ENCODE measurements around the gene ZNF527. TPM values are rescaled to one million over a fixed set of nuclear protein-coding genes. Genes with fewer than 3 reads are reported as not detected.

The ZNF527 gene
- polyA plus RNA-seq, 4 donors = 7.2 to 17.2 (median 10.5) TPM

Other genes with a start within 250 kb of the ZNF527 start
- 10 to 100 TPM; 15.4 to 19.1 (median 17.2) TPM for gene ZNF585A, start 198.4 kb upstream of the ZNF527 start, polyA plus RNA-seq (ENCODE audit: insufficient read length in 4 of 4)
- gene ZNF585B, start 160.6 kb upstream of the ZNF527 start, polyA plus RNA-seq (ENCODE audit: insufficient read length in 4 of 4) = 10 to 100 TPM; 14.6 to 22.8 (median 19.7) TPM
- gene ZNF383, start 152.9 kb upstream of the ZNF527 start, polyA plus RNA-seq (ENCODE audit: insufficient read length in 4 of 4) = 10 to 100 TPM; 10.3 to 14.5 (median 13.6) TPM
- gene ZNF569, start 96.3 kb downstream of the ZNF527 start, polyA plus RNA-seq (ENCODE audit: insufficient read length in 4 of 4) = 10 to 100 TPM; 10.1 to 13.6 (median 12.8) TPM
- gene ZNF570, start 98.3 kb downstream of the ZNF527 start, polyA plus RNA-seq (ENCODE audit: insufficient read length in 4 of 4) = 10 to 100 TPM in 3 of 4 donors, 1 to 10 TPM in 1; 9.2 to 11.2 (median 10.2) TPM
- 10 to 100 TPM; 15.8 to 38.0 (median 27.1) TPM for gene ZNF793, start 135.8 kb downstream of the ZNF527 start, polyA plus RNA-seq (ENCODE audit: insufficient read length in 4 of 4)
- 10 to 100 TPM in 1 of 4 donors, 1 to 10 TPM in 3; 8.1 to 13.2 (median 9.5) TPM for gene ZNF571, start 223.7 kb downstream of the ZNF527 start, polyA plus RNA-seq (ENCODE audit: insufficient read length in 4 of 4)
- gene ZNF540, start 223.8 kb downstream of the ZNF527 start, polyA plus RNA-seq (ENCODE audit: insufficient read length in 4 of 4) = 1 to 10 TPM; 2.9 to 6.3 (median 4.9) TPM